GM19035 (cell line): ENCODE results near the gene GRM3.

ENCODE experiments used
- ATAC-seq: cut with Tn5 transposase; IDR thresholded peaks from one replicate; pipeline ENCODE4 v1.9.1; 2021; ENCODE audit not compliant: unreplicated experiment

The GRM3 gene

DNA sequence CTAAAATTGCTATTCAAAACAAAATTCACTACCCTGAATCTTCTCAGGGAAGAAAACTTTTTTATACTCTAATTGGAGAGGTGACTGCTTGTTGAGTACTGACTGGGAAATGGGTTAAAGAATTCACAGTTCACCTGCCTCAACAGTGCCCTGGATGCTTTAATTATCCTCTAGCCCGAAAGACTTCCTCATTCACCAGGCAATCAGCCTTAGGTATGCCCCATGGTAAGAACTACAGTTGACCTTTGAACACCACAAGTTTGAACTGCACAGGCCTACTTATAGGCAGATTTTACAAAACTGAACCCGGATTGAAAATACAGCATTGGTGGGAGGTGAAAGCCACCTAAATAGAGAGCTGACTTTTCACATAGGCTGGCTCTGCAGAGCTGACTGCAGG lies 240.4 kb downstream of the GRM3 start:
- no peak for ATAC-seq

DNA sequence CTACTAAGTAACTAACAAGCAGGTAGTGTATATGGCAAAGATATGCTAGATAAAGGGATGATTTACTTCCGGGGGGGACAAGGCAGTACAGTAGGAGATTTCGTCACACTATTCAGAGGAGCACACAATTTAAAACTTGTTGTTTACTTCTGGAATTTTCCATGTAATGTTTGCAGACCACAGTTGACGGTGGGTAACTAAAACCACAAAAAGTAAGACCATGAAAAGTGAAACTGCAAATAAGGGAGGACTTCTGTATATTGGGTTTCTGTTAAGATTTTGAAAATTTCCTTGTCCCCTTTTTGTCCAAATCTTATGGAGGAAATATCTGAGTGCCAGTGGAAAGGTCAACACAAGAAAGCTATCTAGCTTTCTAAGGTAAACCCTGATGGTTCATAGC lies 245.8 kb downstream of the GRM3 start:
- ATAC-seq, result no peak

DNA sequence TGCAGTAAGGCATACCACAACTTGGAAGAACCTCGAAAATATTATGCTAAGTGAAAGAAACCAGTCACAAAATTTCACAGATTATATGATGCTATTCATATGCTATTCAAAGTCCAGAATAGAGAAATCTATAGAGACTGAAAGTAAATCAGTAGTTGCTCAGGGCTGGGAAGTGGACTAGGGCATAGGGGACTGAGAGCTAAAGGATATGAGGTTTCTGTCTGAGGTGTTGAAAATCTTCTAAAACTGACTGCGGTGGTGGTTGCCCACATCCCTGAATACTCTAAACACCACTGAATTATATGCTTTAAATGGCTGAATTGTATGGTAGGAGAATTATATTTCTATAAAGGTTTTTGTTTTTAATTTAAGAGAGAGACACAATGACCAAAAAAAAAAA lies 254.5 kb downstream of the GRM3 start:
- ATAC-seq, result no peak

DNA sequence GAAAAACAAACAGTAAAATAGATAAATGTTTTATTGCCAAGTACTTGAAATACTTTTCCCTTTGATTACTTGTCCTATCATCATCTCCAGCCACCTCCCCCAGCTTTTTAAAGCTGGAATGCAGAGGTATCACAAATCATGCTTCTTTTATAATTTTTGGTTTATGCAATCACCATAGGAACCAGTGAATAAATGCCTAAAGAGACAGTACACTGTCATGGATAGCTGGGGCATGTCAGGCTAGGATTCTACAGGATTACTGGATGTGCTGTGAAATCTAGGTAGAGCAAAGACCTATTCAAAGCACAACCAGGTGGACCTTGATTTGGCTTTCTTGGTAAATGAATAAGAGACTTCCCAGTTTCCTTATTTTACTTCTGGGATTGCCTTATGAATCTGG lies 257.2 kb downstream of the GRM3 start:
- no peak for ATAC-seq

DNA sequence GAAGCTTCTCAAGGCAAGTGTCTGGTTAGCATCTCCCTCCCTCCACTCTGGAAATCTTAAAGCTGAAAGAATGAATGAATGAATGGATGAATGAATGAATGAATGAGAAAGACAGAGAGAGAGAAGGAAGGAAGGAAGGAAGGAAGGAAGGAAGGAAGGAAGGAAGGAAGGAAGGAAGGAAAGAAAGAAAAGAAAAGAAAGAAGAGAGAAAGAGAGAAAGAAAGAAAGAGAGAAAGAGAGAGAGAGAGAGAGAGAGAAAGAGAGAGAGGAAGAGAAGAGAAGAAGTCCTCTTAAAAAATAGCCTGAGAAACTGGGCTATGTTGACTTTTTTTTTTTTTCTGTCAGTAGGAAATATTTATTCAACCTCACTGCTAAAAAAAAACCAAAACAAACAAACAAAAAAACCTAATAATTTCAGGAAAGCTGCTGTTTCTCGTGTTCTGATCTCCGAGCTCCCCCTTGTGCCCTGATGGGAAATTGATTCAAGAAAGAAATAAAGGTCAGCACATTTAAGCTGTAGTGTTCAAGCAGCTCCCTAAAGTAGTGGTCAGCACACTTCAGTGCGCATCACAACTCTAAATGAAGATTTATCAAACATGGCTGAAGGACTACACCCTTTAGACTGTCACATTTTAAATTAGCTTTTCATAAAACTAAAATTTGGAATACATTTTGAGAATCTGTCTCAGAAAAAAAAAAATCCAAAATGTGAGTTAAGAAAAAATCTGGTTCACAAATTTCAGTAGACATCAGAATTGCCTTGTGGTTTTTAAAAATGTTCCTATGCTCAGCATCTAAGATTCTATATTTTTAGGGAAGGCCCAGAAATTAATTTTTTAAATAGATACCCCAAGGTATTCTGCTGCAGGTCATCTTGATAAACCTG lies 261.5 kb downstream of the GRM3 start:
- peak; percentile 73 for ATAC-seq

DNA sequence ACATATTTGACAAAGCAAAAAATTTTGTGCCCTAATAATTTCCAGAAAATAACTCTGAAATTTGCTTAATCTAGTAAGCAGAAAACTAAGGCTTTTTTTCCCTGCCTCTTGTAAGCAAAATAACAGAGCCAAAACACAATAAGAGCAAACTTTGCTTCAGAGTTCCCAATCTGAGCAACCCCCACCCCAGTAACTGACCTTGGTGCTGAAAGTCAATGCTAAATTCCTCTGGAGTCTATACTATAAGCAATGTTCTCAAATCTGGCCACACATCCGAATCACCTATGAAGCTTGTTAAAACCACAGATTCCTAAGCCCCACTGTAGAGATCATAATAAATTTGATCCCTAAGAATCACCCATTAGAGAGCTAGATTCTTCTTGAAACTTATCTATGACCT lies 265.2 kb downstream of the GRM3 start:
- no peak for ATAC-seq

DNA sequence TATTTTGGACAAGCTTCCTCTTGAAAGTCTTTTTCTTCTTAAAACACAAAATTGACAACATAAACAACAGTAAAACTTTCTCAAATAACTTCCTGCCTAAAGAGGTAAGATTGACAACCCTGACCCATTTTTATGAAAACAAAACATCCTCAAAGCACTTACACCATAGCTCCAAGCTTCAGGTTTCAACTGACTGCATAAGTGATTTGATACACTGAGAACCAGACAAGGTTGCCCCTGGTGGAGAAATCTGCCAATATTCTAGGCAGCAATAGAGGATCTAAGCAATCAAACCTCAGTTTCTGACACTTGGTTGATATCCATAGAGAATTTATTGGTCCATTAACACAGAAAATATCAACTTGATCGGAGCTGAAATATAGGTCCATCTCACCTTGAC lies 267.9 kb downstream of the GRM3 start:
- ATAC-seq, result no peak

DNA sequence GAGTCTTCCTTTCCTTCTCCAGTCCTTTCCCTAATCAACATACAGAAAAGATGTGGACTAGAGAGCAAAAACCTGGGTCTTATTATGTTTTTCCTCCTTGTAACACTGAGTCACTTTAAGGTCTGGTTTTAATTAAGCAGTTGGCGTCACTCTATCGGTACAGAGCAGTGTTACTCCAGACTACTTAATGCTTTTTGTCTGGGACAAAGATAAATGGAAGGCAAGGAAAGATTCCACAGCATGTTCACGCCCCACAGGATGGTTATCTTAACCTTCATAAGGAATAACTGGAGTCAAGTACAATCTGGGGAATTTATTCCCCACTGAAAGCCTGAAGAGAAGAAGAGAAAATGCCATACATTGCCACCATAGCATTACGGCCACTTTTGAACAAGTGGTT lies 270.0 kb downstream of the GRM3 start:
- no peak for ATAC-seq
